Measurements from ENCODE around the gene XPR1. TPM values are rescaled to one million over a fixed set of nuclear protein-coding genes. Genes with fewer than 3 reads are reported as not detected.
A peak's percentile ranks its signal among the peaks of the same experiment; 100 is the strongest.

XPR1 gene
- total RNA-seq, 4 donors from 2014 or later, result 13.4 to 22.1 (median 14.9) TPM

- no peaks in the 10 kb centered on the region for H3K9me3 ChIP-seq
- H3K27me3 ChIP-seq, result no peaks in the 10 kb centered on the region
- H3K27ac ChIP-seq, result no peak overlapping the region
- peaks cover 16% of the 10 kb centered on the region for H3K36me3 ChIP-seq
- no peak overlapping the region for H3K4me3 ChIP-seq
- no peak for DNase-seq (ENCODE audit: low spot score in 2 of 2)
- WGBS, result 28% methylated on average over 6 of the region's 6 CpGs
- H3K4me1 ChIP-seq, result no peaks in the 10 kb centered on the region
- no peak for TF ChIP-seq POLR2AphosphoS5 (IDR thresholded peaks at IDR 0.05)
- no peak for TF ChIP-seq EP300 (IDR thresholded peaks at IDR 0.05)
- TF ChIP-seq, protein P1, sequence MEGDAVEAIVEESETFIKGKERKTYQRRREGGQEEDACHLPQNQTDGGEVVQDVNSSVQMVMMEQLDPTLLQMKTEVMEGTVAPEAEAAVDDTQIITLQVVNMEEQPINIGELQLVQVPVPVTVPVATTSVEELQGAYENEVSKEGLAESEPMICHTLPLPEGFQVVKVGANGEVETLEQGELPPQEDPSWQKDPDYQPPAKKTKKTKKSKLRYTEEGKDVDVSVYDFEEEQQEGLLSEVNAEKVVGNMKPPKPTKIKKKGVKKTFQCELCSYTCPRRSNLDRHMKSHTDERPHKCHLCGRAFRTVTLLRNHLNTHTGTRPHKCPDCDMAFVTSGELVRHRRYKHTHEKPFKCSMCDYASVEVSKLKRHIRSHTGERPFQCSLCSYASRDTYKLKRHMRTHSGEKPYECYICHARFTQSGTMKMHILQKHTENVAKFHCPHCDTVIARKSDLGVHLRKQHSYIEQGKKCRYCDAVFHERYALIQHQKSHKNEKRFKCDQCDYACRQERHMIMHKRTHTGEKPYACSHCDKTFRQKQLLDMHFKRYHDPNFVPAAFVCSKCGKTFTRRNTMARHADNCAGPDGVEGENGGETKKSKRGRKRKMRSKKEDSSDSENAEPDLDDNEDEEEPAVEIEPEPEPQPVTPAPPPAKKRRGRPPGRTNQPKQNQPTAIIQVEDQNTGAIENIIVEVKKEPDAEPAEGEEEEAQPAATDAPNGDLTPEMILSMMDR (IDR thresholded peaks at IDR 0.05), result peak; percentile 52 to 58
- no peak for TF ChIP-seq POLR2A (IDR thresholded peaks at IDR 0.05)
Measured at GRCh38 chr1:180863158-180863775, 231.4 kb downstream of the XPR1 start.

GRCh38 chr1:180881806-180882509 lies 250.1 kb downstream of the XPR1 start:
- DNase-seq (ENCODE audit: low spot score in 2 of 2), result no peak
- Histone ChIP-seq H3K36me3 (peaks cover 19% of the 10 kb centered on the region), H3K9me3 (no peaks in the 10 kb centered on the region), H3K27ac (no peak overlapping the region), H3K4me3 (no peak overlapping the region), H3K27me3 (no peaks in the 10 kb centered on the region), H3K4me1 (no peaks in the 10 kb centered on the region)
- TF ChIP-seq POLR2AphosphoS5 (IDR thresholded peaks at IDR 0.05) (no peak), EP300 (IDR thresholded peaks at IDR 0.05) (no peak), POLR2A (IDR thresholded peaks at IDR 0.05) (no peak)
- TF ChIP-seq, protein P1 (IDR thresholded peaks at IDR 0.05), result no peak
- 63% methylated on average over 6 of the region's 6 CpGs for WGBS

- TF ChIP-seq POLR2AphosphoS5 (IDR thresholded peaks at IDR 0.05), result no peak
- no peak for TF ChIP-seq EP300 (IDR thresholded peaks at IDR 0.05)
- TF ChIP-seq POLR2A (IDR thresholded peaks at IDR 0.05), result no peak
- TF ChIP-seq, protein P1 (IDR thresholded peaks at IDR 0.05), result no peak
- Histone ChIP-seq H3K27ac (no peak overlapping the region), H3K4me1 (no peaks in the 10 kb centered on the region), H3K36me3 (peaks cover 14% of the 10 kb centered on the region), H3K4me3 (no peak overlapping the region), H3K9me3 (no peaks in the 10 kb centered on the region), H3K27me3 (no peaks in the 10 kb centered on the region)
- WGBS, result 89% methylated on average over 3 of the region's 3 CpGs
- DNase-seq (ENCODE audit: low spot score in 2 of 2), result no peak
Measured at GRCh38 chr1:180884588-180885300, 252.9 kb downstream of the XPR1 start.

DNA sequence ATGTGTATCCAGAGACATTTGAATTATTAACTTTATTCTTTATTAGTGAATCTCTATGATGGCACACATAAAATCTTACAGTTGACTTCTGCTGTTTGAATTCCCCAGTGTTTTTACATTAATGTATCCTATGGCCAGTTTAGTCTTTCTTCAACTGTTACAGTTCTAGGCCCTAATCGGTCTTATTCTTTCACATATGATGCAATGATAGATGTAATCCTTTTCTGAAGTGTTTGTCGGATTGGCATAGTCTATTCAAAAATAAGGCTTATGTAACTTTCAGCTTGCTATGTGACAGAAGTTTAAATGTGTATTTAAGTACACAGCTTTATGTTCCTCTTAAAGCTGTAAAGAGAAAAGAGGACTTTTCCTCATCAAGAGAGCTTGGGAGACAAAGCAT lies 254.5 kb downstream of the XPR1 start:
- no peaks in the 10 kb centered on the region for H3K4me1 ChIP-seq
- no peaks in the 10 kb centered on the region for H3K9me3 ChIP-seq
- no peak for TF ChIP-seq EP300 (IDR thresholded peaks at IDR 0.05)
- no peak for TF ChIP-seq POLR2A (IDR thresholded peaks at IDR 0.05)
- no peak for TF ChIP-seq POLR2AphosphoS5 (IDR thresholded peaks at IDR 0.05)
- TF ChIP-seq, protein P1 (IDR thresholded peaks at IDR 0.05), result no peak
- no peak overlapping the region for H3K4me3 ChIP-seq
- DNase-seq (ENCODE audit: low spot score in 2 of 2), result no peak
- H3K27ac ChIP-seq, result no peak overlapping the region
- peaks cover 8% of the 10 kb centered on the region for H3K36me3 ChIP-seq
- no peaks in the 10 kb centered on the region for H3K27me3 ChIP-seq
- WGBS, result 95% methylated on average over 2 of the region's 2 CpGs

DNA sequence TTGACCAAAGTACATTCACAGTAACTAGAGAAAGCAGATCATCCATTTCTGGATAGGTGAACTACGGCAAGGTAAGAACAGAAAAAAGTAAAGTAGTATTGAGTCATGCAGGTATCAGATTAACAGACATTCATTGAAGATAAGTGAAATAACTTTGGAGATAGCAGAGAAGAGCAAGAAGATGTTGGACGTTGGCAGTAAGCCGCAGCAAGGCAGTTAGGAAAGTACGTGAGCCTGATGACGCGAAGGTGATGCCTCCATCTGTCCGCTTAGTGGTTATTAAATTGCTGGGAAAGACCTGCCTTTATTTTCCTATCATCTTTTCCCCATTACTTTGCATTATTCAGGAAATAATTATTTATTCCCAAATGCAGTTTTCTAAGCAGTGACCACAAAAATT lies 256.0 kb downstream of the XPR1 start:
- H3K27ac ChIP-seq, result no peak overlapping the region
- TF ChIP-seq POLR2A (IDR thresholded peaks at IDR 0.05) (no peak), EP300 (IDR thresholded peaks at IDR 0.05) (no peak), POLR2AphosphoS5 (IDR thresholded peaks at IDR 0.05) (no peak)
- TF ChIP-seq, protein P1 (IDR thresholded peaks at IDR 0.05), result no peak
- WGBS, result 96% methylated on average over 7 of the region's 7 CpGs
- no peaks in the 10 kb centered on the region for H3K9me3 ChIP-seq
- H3K4me1 ChIP-seq, result no peaks in the 10 kb centered on the region
- peaks cover 8% of the 10 kb centered on the region for H3K36me3 ChIP-seq
- H3K27me3 ChIP-seq, result no peaks in the 10 kb centered on the region
- no peak for DNase-seq (ENCODE audit: low spot score in 2 of 2)
- no peak overlapping the region for H3K4me3 ChIP-seq
